ENCODE results near the gene CPNE8.

Gene CPNE8

DNA sequence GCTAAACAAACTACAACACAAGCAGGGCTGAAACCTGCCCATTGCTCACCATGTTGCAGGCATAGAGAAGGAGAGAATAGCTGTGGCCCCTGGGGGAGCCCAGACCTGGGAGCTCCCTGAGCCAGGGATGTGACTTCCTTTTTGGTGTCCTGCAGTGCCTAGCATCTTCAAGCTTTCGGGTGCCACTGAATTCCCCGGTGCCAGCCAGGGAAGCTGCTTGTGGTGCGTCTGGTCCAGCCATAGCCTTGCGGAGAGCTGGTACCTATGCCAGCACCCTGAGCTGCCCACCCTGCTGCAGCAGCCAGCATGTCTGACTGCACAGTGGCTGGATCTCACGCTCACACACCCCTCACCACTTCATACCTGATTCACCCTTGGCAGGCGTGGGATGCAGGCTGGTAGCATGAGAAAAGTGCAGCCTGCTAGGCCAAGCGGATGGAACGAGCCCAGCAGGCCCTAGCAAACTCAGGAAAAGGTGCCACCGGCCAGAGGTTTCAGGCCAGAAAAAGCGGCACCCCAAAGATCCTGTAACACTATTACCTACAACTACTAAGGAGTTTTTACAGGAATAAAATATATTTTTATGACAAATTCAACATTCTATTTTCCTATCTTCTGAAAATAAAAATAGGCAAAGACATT, 183.7 kb downstream of the CPNE8 start:
- DNase-seq = no peak

DNA sequence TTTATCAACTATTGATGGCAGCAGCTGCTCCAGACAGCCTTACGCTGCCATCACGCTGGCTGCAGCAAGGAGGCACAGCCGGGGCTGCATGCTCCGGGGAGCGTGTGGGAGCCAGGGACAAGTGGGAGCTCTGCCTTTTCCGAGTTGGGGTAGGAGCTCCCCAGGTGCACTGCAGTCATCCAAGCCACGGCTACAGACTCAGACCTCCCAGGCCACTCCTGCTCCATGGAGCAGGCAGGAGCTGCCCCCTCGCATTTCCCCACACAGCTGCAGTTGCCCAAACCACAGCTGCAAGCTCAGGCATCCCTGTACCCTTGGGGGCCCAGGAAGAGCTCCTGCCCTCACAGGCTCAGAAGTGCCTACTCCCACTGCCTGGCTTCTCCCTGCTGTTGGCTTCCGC, 184.7 kb downstream of the CPNE8 start:
- DNase-seq = no peak

DNA sequence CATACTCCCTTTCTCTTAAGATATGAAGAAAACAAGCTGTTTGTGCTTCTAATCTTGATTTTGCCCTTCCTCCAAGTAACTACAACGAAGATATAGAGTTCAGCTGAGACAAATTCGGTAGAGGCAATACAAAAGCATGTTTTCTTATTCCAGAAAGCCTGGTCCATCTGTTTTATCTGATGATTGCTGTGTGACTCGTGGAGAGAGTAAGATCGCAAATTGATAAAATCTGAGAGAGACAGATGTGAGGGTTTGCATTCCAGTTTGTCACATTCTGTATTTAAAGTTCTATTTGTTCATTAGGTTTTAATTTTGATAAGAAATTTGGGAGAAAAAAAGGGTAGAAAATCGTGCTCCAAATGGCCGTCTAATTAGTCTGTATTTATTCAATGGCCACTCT, 192.1 kb downstream of the CPNE8 start:
- no peak for DNase-seq

DNA sequence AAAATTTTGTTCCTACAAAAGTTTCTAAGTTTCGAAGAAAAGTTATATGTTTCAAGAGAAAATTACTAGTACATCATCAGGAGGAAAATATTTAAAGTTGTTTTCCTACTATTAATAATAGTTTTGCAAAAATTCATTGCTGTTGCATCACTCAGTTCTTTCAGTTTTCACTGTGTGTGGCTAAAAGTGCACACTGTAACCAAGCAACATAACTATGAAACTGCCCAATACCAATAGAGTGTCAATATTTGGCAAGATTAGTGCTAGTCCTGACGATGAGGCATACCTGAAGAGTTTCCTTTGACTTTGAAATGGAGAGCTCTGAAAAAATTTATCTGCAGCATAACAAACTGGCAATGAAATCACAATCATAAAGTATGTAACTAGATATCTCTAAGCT, 194.3 kb downstream of the CPNE8 start:
- no peak for DNase-seq

DNA sequence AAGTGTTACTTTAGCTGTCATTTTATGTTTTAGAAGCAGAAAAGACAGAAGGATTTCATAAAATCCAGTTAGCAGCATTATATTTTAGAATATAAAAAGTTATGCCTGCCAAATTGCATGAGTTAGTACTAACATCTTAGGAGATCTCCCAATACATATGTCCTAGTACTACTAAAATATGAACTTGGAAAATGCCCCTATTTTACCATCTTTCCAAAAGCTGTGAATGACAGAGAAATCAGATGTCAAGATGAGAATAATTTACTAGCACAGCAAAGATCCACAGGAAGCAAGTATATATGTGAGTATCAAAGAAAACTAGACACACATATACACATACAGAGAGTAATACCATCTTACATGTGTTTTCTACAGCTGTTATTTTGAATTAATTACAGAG, 196.9 kb downstream of the CPNE8 start:
- no peak for DNase-seq

DNA sequence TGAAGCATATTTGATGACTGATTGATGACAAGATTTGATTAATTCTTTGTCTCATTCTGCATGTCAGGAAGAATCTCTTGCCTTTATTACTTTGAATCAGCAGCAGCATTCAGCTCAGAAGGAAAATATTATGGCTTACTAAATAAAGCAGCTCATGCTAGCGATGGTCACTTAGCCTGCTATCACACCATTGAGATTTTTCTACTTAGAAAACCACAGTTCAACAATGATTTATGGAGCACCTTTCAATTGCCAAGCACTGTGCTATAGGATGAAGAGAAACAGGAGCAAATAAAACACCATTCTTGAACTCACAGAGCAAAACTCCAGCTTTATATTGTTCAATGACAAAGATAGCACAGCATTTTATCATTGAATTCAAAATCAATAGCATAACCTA, 197.7 kb downstream of the CPNE8 start:
- no peak for DNase-seq

DNA sequence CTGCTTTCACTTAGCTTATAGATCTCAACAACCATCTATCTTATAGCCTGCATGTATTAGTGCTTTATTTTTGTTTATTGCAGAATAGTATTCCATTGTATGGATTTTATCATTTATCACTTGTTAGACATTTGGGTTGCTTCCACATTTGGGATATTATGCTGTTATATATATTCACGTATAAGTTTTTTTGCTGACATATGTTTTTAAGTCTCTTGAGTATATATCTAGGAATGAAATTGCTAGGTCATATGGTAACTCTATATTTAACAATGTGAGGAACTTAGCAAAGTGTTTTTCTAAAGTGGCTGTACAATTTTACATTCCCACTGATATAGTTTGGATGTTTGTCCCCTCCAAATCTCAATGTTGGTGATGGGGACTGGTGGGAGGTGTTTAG, 208.1 kb downstream of the CPNE8 start:
- no peak for DNase-seq

DNA sequence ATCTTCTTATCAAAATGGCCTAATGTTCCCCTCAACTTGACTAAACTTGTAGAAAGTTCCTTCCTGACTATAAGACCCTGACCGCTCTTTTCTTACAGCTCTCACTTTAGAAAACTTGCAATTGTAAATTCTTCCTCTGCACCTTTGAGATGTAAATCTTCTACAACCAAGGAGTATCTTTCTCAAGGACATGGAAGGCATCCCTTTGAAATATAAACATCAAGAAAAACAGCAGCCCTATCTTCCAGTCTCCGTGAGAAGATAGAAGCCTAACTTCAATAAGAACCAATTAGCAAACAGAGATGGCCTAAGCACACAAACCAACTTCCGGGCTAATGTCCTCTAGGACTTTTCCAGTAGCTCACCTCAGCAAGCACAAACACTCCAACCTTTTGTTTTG, 210.3 kb downstream of the CPNE8 start:
- no peak for DNase-seq

DNA sequence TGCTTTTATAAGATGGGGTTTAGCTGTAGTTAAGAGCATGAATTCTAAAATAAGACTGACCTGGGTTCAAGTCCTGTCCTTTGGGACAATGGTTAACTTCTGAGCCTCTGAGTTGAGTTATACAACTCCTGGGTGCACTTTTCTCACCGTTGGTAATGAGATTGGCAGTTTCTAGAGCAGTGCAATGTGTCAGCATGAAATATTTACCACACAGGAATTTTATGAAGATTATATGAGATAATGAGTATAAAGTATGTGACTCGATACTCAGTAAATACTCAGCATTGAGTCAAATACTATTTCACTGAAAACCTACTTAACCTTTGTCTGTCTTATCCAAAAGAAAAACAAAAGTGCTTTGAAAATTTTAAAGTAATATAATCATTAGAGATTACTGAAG, 214.2 kb downstream of the CPNE8 start:
- DNase-seq = no peak

DNA sequence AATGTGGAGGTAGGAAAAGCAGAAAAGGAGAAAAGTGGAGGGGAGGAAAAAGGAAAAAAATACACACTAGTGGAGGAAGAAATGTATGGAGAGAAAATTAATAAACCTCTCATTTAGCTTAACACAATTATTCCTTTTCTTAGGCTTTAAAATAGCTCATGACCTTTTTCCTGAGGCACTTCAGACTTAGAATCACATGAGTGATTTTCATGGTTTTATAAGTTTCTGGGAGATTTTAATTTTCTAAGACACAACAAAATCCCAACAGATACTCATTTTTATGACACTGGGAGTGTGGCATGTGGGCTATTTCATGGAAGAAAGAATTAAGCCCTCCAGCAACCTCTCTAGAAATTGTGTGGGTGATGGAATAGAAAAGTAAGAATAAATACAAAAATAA, 214.7 kb downstream of the CPNE8 start:
- DNase-seq = no peak

DNA sequence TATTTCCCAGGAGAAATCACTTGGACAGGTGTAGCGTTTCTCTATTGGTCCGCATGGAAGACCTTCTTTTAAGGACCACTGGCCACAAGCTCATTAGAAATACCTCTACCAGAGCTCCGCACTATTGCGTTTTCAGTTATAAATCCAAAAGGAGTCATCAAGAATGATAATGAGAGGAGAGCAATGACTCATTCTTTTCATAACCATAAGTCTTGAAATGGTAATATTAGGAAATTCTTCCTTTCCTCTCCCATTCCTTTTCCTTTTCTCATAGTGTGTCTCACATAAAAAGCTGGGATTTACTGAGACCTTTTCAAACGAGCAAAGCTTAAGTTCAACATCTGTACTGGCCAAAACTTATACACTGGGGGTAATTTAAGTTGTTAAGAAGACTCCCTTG, 215.7 kb downstream of the CPNE8 start:
- no peak for DNase-seq

DNA sequence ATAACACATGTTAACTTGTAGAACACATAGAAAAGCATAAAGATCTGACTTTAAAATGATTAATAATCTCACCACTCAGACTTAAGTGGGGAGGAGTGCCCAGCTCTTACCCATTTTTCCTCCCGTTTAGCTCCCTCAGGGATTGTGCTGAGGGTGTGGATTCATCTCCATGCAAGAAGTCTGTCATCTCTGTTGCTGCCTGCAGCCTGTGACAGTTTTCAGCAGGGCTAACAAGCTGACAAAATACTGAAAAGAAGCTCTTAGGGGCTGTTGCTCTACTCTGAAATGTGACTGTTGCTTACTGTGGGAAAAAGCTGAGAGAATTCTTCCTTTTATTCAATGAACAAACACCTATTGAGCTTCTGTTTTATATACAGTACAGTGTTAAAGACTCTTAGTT, 216.2 kb downstream of the CPNE8 start:
- DNase-seq = no peak

DNA sequence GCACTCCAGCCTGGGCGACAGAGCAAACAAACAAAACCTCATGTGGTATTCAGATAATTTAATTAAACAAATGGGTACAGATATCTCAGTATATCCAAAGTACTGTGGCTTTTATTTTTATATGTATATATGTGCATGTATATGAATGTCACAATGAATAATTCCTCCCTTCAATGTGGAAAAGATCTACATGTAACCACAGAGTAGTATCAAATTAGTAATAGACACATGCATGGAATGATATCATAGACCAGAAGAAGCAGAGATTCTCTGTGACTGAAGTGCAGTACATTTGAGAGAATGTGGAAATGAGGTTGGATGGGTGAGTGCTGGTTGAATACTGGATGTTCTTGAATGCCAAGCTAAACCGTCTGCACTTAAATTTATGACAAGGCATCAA, 222.9 kb downstream of the CPNE8 start:
- DNase-seq = no peak

DNA sequence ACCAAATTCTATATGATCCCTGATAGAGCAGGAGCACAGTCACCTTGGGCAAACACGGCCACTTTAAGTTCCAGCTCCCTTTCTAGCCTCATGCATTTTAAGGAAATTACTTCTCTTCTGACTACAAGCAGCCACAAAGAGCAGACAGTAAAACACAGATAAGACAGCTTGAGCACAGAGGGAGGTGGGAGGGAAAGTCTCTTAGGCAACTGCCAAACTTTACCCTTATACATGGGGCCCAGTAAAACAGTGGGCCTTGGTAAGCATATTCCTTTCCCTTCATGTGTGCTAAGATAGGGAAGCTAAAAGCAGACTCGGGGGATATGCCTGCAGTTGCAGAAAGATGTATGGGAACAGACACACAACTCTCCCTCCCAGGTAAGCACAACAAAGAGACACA, 235.9 kb downstream of the CPNE8 start:
- DNase-seq = no peak

DNA sequence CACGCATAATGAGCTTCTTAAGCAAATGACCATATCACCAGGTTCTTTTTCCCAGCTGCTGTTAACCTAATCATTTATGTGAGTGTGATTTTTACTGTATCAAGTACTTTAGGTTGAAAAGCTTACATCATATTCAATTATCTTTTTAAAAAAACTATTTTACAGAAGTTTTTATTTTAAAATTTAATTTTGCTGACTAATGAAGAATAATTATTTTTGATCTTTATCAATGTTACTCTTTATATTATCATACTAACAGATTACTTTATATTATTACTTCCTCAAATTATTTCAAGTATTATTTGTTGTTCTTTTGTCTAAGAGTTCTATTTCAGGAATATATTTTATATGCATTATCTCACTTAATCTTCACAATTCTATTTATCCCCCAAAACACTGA, 236.3 kb downstream of the CPNE8 start:
- DNase-seq = no peak

DNA sequence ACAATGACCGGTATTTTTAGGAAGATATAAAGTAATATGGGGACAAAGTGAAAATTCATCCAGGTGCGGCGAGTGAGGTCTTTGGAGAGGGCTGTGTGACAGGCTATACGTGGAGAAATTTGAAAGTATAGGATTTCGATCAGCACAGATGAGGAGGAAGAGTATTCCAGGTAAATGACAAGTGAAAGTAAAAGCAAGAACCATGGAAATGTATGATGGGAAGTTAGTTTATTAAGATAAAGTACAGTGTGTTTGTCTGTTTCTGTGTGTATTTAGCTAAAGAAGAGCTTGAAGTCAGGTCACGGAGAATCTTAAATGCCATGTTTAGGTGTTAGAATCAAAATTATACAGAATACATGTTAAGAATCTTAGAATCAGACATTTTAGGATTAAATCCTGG, 239.0 kb downstream of the CPNE8 start:
- DNase-seq = no peak

DNA sequence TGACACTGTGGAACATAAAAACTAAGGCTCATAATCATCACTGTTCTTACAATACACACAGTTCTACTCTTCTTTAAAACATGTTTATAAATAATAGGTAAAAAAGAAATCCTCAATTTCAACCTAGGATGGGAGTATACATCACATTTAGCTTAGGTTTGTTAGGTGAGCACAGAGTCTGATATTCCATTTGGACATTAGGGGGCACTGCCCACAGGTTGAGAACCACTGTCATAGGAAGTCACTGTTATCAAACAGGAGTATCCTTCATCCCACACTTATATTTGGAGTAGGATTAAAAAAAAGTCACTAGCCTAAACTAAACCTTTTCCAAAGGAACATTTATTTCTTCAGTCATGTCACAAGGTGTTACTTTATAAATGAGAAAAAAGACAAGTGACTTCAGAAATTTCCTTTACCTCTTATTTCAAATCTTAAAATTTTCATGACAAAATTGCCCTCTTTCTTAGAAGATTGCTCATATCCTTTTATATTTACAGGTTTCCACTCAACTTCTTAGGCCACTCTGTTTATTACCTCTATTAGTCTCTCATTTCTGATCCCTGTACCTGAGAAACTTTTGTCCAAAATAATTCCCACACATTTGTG, 240.6 kb downstream of the CPNE8 start:
- DNase-seq = no peak

DNA sequence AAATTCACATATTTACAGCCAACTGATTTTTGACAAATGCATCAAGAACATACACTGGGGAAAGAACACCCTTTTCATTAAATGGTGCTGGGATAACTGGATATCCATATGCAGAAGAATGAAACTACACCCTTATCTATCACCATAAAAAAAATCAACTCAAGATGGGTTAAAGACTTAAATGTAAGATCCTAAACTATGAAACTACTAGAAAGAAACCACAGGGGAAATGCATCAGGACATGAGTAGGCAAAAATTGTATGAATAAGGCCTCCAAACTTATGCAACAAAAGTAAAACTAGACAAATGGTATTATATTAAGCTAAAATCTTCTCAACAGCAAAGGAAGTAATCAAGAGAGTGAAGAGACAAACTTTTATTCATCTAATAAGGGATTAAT, 242.6 kb downstream of the CPNE8 start:
- DNase-seq = no peak

DNA sequence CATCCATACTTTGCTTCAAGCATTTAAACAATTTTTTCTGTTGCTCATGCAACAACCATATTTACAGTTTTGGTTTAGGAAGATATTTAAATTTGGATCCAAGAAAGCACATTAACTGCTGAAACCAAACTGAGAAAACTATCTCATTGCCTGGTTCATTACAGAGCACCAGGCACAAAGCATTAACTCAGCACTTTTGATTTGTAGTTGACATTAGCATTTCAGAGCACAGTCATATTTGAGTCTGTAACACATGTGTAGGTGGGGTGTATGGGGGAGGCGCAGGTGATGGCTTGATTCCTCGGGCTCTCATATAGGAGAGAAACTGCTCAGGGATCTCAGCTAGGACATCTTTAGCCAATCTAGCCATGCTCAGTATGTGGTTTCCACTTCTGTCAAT, 251.7 kb downstream of the CPNE8 start:
- DNase-seq = no peak

DNA sequence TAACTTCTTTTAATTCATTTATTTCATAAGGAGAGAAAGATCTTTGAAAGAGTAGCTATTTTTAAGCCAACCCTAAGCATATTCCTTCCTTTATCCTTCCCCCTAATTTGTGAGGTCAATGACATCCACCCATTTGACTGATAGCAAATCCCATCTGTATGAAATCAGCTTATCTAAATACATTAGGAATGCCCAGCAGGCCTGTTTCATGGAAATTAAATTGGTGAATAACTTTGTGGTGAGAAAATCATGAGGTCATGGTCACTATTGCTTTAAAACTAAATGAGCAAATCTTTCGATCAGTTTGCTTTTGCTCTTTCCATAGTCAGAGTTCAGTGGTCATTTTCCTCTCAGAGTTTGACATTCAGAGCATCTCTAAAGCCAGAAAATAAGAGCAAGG, 256.6 kb downstream of the CPNE8 start:
- no peak for DNase-seq

DNA sequence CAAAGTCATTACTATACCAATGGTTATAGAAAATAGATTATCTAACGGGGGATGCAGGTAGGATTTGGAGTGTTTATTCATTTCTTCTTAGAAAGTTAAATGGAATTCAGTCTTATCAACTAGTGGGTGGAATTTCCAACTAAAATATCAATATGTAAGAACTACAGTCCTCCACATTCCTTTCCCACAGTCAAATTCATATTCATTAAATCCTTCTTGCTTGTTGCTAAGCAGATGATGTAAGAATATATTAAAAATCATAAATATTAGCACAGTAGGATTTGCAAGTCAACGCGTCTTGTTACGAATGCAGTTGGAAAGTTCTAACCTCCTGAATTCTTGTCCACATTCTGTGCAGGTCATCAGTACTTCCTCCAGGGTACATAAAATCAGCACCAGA, 259.2 kb downstream of the CPNE8 start:
- no peak for DNase-seq

DNA sequence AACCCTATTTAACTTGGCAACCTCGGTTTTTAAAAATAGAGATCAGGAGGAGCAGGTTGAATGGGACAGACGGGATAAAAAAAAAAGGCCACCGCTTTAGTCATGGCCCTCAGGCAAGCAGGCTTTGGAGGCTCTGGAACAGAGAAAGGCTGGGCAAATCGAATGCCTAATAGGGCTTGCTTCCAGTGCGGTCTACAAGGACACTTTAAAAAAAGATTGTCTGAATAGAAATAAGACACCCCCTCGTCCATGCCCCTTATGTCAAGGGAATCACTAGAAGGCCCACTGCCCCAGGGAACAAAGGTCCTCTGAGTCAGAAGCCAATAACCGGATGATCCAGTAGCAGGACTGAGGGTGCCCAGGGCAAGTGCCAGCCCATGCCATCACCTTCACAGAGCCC, 265.8 kb downstream of the CPNE8 start:
- no peak for DNase-seq

DNA sequence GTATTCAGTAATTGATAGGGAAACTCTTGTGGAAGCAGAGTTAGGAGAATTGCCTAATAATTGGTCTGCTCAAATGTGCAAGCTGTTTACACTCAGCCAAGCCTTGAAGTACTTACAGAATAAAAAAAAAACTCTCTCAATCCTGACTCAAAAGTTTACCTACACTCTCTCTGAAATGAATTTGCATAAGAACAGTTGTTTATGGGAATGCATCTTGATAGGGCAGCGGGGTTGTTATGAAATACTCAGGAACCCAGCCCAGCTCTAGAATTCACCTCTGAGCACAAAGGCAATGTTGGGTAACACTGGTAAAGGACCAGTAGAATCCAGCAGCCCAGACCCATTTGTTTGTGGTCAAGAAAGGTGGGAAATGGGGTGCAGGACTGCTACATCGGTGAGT, 267.0 kb downstream of the CPNE8 start:
- no peak for DNase-seq

DNA sequence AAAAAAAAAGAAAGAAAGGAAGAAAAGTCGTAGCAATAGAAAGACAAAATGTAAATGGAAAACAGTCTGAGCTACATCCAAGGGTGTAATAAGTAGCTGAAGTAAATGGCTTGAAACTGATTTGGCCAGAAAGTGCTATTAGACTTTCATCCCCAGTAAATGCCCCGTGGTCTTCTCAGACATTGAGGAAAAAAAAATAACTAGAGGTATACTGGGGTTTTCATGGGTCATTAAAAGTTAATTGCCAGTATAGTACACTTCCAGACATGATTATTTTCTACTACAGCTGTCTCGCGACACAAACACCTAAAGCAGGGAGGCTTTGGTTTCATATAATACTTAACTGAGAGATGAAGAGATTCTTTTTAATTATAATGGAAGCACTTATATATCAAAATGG, 271.9 kb downstream of the CPNE8 start:
- no peak for DNase-seq

DNA sequence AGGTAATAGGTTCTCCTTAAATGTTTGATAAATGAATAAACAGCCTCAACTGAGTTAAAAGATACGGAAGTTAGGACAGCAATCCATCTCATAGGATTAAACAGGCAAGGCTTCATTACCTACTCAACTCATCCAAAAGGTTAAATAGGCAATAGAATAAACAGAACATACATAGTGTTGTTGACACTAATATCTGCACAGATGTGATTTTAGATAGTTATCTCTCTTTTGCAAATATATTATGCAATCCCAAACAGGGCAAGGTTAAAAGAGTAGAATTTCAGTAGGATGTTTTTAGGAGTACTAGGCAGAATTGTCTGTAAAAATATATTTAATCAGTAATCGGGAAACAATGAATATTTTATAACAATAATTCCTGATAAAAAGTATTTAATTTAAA, 276.3 kb downstream of the CPNE8 start:
- DNase-seq = no peak
